GM21381 (cell line): Measurements from ENCODE around the gene FOXC1.

Experiments
- ATAC-seq: cut with Tn5 transposase; IDR thresholded peaks from one replicate; pipeline ENCODE4 v1.9.1; 2021; ENCODE audit warnings: mild to moderate bottlenecking, moderate library complexity; ENCODE audit not compliant: unreplicated experiment

The FOXC1 gene

GRCh38 chr6:1622851-1623768 is 13.4 kb downstream of the FOXC1 start:
- ATAC-seq, result no peak

GRCh38 chr6:1623769-1624057 is 14.0 kb downstream of the FOXC1 start:
- ATAC-seq, result no peak

DNA sequence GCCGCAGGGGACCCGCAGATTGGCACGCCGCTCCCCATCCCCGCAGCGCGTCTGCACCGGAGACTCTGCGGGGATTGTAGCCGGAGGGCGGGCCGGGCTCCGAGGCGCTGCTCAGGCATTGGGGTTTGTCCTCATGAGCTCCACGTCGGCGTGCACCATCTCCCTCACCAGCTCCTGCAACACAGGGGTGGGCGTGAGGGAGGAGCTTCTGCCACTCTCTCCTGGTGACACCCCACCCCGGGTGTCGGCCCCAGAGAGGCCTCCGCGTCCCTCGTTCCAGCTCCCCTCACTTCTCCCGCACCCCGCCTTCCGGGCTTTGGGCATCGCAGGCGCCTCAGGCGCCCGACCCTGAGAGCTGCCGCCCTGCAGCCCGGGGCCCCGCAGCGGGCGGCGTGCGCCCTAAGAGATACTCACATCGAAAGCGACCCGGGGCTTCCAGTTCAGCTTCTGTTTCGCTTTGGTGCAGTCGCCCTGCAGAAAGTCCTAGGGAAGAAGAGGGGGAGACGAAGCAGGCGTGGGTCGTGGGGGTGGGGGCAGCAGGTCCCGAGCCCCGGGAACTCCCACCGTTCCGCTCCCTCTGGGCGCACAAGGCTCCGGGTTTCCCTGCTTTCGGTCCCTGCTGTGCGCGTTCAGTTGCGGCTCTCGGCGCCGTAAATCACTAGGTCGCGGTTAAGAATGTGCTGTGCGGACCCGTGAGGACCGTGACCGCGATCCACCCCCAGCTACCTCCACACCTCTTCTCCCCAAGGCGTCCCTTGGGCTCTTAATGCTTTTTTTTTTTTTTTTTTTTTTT is 14.5 kb downstream of the FOXC1 start:
- ATAC-seq, result peak; percentile 64

DNA sequence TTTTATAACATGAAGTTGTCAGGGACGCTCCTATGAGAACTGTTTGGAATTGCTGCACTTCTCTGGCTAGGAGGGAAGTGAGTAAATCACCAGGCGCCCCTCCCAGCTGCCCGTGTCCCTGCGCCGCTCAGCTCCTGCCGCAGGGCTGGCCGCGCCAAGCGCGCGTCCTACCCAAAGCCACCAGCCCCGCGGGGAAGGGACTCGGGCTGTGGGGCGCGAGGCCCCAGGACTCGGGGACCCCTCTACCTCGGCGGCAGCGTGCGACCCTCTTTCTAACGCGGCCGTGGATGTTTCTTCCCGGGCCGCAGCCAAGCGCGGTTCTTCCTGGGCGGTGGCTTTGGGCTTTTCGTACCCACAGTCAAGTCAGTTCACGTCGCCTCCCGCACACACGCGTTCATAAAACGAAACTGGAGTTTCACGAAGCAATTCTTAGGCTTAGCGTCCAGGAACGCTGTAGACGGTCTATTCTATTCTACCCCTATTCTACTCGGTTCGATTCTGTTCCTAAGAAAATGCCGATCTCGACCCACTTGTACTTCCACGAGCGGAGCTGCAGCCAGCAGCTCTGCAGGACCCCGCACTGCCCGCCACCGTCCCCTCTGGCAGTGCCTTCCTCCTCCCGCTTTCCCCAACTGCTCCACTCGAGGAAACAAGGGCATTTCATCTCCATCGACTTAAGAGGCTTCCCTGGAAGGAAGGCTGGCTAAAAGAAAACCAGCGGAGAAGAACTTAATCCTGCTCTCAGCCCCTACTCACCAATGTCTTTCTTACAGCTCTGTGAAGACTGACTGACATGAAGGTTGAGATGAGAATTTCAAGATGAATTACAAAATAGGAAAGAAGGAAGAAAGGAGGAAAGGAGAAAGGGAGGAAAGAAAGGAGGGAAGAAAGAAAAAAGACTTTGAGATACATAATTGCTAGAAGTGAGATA is 15.4 kb downstream of the FOXC1 start:
- ATAC-seq, result no peak

GRCh38 chr6:1625794-1626435 is 16.2 kb downstream of the FOXC1 start:
- no peak for ATAC-seq

- ATAC-seq, result no peak
These were observed 16.8 kb downstream of the FOXC1 start for GRCh38 chr6:1626481-1626880.

DNA sequence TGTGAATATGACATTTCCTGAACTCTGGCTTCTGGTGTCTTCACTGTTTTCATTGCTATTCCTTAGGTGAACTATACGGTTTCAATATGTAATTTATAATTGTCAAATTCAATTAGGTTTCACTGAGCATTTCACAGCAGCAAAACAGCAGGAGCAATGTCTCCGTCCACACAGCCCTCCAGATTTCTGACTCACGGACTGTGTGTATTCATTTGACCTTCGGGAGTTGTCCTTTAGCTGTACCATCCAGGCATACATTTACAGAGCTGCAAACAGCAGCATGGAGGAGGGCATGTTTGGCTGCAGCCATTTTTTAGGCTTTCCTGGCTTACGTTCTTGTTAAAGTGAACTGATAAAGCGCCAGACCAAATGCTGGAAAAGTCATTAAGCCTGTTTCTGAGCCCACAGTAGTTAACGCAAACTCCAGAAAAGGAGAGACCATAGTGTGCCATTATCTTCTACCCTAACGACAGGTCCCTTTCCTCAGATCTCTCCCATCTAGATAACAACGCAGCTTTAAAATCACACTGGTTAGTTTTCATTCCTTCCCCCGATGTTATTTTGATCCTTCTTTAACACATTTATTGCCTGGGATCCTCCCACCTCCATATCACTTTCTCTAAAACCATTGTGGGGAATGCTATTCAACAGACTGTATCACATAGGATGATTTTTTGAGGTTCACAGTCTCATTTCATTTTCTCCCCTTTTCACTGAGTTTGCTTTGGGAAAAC is 18.3 kb downstream of the FOXC1 start:
- ATAC-seq, result no peak

- no peak for ATAC-seq
These were observed 19.6 kb downstream of the FOXC1 start for GRCh38 chr6:1629316-1629715.

DNA sequence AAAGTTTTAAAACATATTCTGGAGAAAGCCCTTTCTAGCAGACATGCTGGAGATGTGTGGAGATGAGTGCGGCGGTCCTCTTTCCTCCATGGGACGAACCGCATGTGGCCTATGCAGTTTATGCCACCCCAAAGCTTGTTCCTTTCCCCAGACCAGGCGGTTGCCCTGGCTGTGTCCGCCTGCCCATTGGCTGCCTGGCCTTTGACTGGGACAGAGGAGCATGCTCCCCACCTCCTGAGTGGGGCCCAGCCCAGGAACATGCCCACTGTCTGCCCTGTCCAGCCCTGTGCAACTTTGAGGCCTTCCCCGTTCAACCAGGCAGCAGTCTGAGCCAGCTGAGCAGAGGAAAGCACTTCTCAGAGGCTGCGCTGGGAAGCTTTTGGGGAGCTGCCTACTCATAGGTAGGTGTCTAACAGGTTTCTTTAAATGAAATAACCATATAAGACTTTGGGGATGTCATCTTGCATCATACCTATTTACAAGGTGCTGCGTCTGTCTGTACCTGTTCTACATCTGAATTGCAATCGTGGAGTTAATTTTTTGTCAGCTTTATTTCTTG is 20.6 kb downstream of the FOXC1 start:
- no peak for ATAC-seq

DNA sequence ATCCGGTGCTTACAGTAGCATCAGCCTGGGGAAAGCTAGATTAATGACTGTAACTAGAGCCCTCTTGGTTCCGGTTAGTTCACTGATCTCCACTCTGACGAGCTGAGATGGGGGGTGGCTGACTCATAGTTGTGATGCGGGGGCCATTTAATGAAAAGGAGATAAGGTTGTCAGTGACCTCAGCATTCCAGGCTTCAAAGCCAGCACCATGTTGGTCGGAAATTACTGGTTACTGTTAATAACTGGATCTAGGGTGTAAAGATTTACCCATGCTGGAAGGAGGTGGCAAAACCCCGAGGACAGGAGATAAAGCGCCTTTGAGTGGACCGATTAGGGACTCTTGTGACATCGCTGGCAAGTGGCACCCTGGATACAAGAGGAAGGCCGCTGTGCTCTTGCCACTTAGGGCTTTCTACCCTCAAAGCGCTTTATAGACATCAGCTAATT is 21.1 kb downstream of the FOXC1 start:
- ATAC-seq, result no peak

GRCh38 chr6:1631251-1631650 is 21.5 kb downstream of the FOXC1 start:
- ATAC-seq, result no peak

GRCh38 chr6:1633366-1634021 is 23.8 kb downstream of the FOXC1 start:
- ATAC-seq, result no peak

- no peak for ATAC-seq
These were observed 24.4 kb downstream of the FOXC1 start for GRCh38 chr6:1634081-1634480.

GRCh38 chr6:1635305-1636010 is 25.7 kb downstream of the FOXC1 start:
- no peak for ATAC-seq

- no peak for ATAC-seq
These were observed 26.6 kb downstream of the FOXC1 start for GRCh38 chr6:1636272-1636825.

GRCh38 chr6:1636971-1637871 is 27.5 kb downstream of the FOXC1 start:
- no peak for ATAC-seq

- no peak for ATAC-seq
These were observed 29.7 kb downstream of the FOXC1 start for GRCh38 chr6:1639430-1639829.
